H9 (cell line): ENCODE results near the gene NOL11. TPM values are rescaled to one million over a fixed set of nuclear protein-coding genes. Genes with fewer than 3 reads are reported as not detected.
"Not testable (repeated sequence)": the region's sequence is repeated elsewhere in the genome, so short reads cannot be mapped to it uniquely, and the experiment has no call there.

ENCODE experiments used
- DNase-seq: peaks from one replicate; pipeline ENCODE4 v3.0.0-alpha.2; 2017
- H2AFZ ChIP-seq: one replicate; pipeline ENCODE4 v1.6.1; 2013; ENCODE audit warnings: mild to moderate bottlenecking, low read length, control low read depth, moderate library complexity
- H2AK5ac ChIP-seq: 2 replicates; pipeline ENCODE4 v1.6.1; 2013; ENCODE audit warnings: low read length, control low read depth, mixed read lengths; ENCODE audit not compliant: insufficient read length
- H2BK120ac ChIP-seq: one replicate; pipeline ENCODE4 v1.6.1; 2013; ENCODE audit warnings: low read depth, mild to moderate bottlenecking, low read length, control low read depth, inconsistent platforms; ENCODE audit not compliant: poor library complexity, severe bottlenecking
- H2BK12ac ChIP-seq: 2 replicates; pipeline ENCODE4 v1.6.1; 2013; ENCODE audit warnings: low read length, control low read depth, mixed read lengths, low read depth; ENCODE audit not compliant: insufficient read length
- H2BK15ac ChIP-seq: 2 replicates; pipeline ENCODE4 v1.6.1; 2013; ENCODE audit warnings: low read depth, low read length, control low read depth
- H2BK20ac ChIP-seq: one replicate; pipeline ENCODE4 v1.6.1; 2013; ENCODE audit warnings: low read depth, mild to moderate bottlenecking, low read length, control low read depth, inconsistent platforms; ENCODE audit not compliant: poor library complexity, severe bottlenecking
- H2BK5ac ChIP-seq: 2 replicates; pipeline ENCODE4 v1.6.1; 2013; ENCODE audit warnings: low read length, control low read depth, mixed read lengths; ENCODE audit not compliant: insufficient read length
- H3K14ac ChIP-seq: 2 replicates; pipeline ENCODE4 v1.6.1; 2013; ENCODE audit warnings: low read length, control low read depth; ENCODE audit not compliant: insufficient read depth
- H3K18ac ChIP-seq: 2 replicates; pipeline ENCODE4 v1.6.1; 2013; ENCODE audit warnings: low read depth, mild to moderate bottlenecking, mixed read lengths, low read length, control low read depth; ENCODE audit not compliant: insufficient read length
- H3K23ac ChIP-seq: 2 replicates; pipeline ENCODE4 v1.6.1; 2013; ENCODE audit warnings: low read length, control low read depth, mixed read lengths, low read depth; ENCODE audit not compliant: insufficient read length
- H3K23me2 ChIP-seq: 2 replicates; pipeline ENCODE4 v1.6.1; 2013; ENCODE audit warnings: low read depth, mild to moderate bottlenecking, mixed read lengths, low read length, control low read depth; ENCODE audit not compliant: insufficient read length, poor library complexity, severe bottlenecking
- H3K27ac ChIP-seq: 2 replicates; pipeline ENCODE4 v1.5.1; 2013; ENCODE audit warnings: low read length, control low read depth, mixed read lengths, low read depth; ENCODE audit not compliant: insufficient read length
- H3K27me3 ChIP-seq: 2 replicates; pipeline ENCODE4 v1.6.1; 2013; ENCODE audit warnings: low read length, control low read depth, inconsistent platforms; ENCODE audit not compliant: insufficient read depth
- H3K4ac ChIP-seq: 2 replicates; pipeline ENCODE4 v1.6.1; 2013; ENCODE audit warnings: low read depth, mild to moderate bottlenecking, control low read depth, inconsistent platforms, low read length, moderate library complexity
- H3K4me1 ChIP-seq: 2 replicates; pipeline ENCODE4 v1.6.1; 2013; ENCODE audit warnings: low read length, control low read depth, inconsistent platforms; ENCODE audit not compliant: insufficient read depth
- H3K4me2 ChIP-seq: 2 replicates; pipeline ENCODE4 v1.6.1; 2013; ENCODE audit warnings: low read length, control low read depth, mixed read lengths; ENCODE audit not compliant: insufficient read length, insufficient read depth
- H3K56ac ChIP-seq: 2 replicates; pipeline ENCODE4 v1.6.1; 2013; ENCODE audit warnings: low read depth, mild to moderate bottlenecking, mixed read lengths, low read length, control low read depth; ENCODE audit not compliant: insufficient read length
- H3K79me1 ChIP-seq: 2 replicates; pipeline ENCODE4 v1.6.1; 2013; ENCODE audit warnings: low read depth, mild to moderate bottlenecking, moderate library complexity, low read length, control low read depth, inconsistent platforms; ENCODE audit not compliant: insufficient read depth, poor library complexity, severe bottlenecking
- H3K79me2 ChIP-seq: 2 replicates; pipeline ENCODE4 v1.6.1; 2013; ENCODE audit warnings: low read length, control low read depth, inconsistent platforms; ENCODE audit not compliant: insufficient read depth
- H3K9ac ChIP-seq: 2 replicates; pipeline ENCODE4 v1.6.1; 2013; ENCODE audit warnings: low read length, control low read depth, mixed read lengths; ENCODE audit not compliant: insufficient read length; ENCODE audit errors: extremely low read depth
- H3K9me3 ChIP-seq: one replicate; pipeline ENCODE4 v1.6.1; 2013; ENCODE audit warnings: low read depth, low read length, inconsistent platforms; ENCODE audit not compliant: control insufficient read depth
- H3T11ph ChIP-seq: one replicate; pipeline ENCODE4 v1.6.1; 2013; ENCODE audit warnings: mild to moderate bottlenecking, low read length, control low read depth, inconsistent platforms
- H4K20me1 ChIP-seq: one replicate; pipeline ENCODE4 v1.6.1; 2013; ENCODE audit not compliant: control insufficient read depth, insufficient read length, insufficient read depth
- H4K5ac ChIP-seq: 2 replicates; pipeline ENCODE4 v1.6.1; 2013; ENCODE audit warnings: low read depth, mild to moderate bottlenecking, mixed read lengths, low read length, control low read depth; ENCODE audit not compliant: insufficient read length
- H4K8ac ChIP-seq: replicated peaks from 2 replicates; pipeline ENCODE4 v1.6.1; 2013; ENCODE audit warnings: low read length, control low read depth, mixed read lengths, low read depth; ENCODE audit not compliant: insufficient read length
- H4K91ac ChIP-seq: 2 replicates; pipeline ENCODE4 v1.6.1; 2013; ENCODE audit warnings: low read depth, mild to moderate bottlenecking, moderate library complexity, mixed read lengths, low read length, control low read depth; ENCODE audit not compliant: insufficient read length
- H3K27ac Mint-ChIP-seq, 3 experiments: 2 replicates in 2 of 3; 3 replicates in 1 of 3; pipeline ENCODE4 v1.8.0; 2020 to 2021; ENCODE audit warnings: mixed read lengths in 3 of 3, mild to moderate bottlenecking in 1 of 3, moderate library complexity in 1 of 3
- H3K27me3 Mint-ChIP-seq: 2 replicates; pipeline ENCODE4 v1.8.0; 2021; ENCODE audit warnings: low read depth, mild to moderate bottlenecking, moderate library complexity, mixed read lengths
- H3K36me3 Mint-ChIP-seq, 3 experiments: 2 replicates in 2 of 3; 3 replicates in 1 of 3; pipeline ENCODE4 v1.8.0; 2020 to 2021; ENCODE audit warnings: low read depth in 3 of 3, mixed read lengths in 3 of 3; ENCODE audit not compliant: insufficient read depth in 1 of 3
- H3K4me1 Mint-ChIP-seq, 2 experiments: 2 replicates each; pipeline ENCODE4 v1.8.0; 2020; ENCODE audit warnings: mixed read lengths in 2 of 2
- H3K4me3 Mint-ChIP-seq, 2 experiments: 2 replicates in 1 of 2; 3 replicates in 1 of 2; pipeline ENCODE4 v1.8.0; 2020 to 2021; ENCODE audit warnings: mild to moderate bottlenecking in 2 of 2, mixed read lengths in 2 of 2, moderate library complexity in 1 of 2
- H3K9me3 Mint-ChIP-seq, 2 experiments: 2 replicates in 1 of 2; 3 replicates in 1 of 2; pipeline ENCODE4 v1.8.0; 2020; ENCODE audit warnings: mild to moderate bottlenecking in 2 of 2, mixed read lengths in 2 of 2, moderate library complexity in 1 of 2
- CTCF ChIP-seq: fragments of 200-600 bp; sonication (generic); conservative IDR thresholded peaks from 3 replicates; pipeline ENCODE4 v1.8.0; 2021; ENCODE audit warnings: antibody characterized with exemption, mild to moderate bottlenecking
- WGBS: extraction: QIAGEN DNeasy Blood & Tissue Kit; methylation state at CpG from one replicate; pipeline ENCODE4 v1.1.7; 2013; ENCODE audit warnings: missing lambda C conversion rate, low lambda C conversion rate, mixed read lengths; ENCODE audit not compliant: insufficient read length; ENCODE audit errors: extremely low coverage; 5-methylcytosine and 5-hydroxymethylcytosine counted together
- total RNA-seq: library from RNA; stranded (reverse); gene quantifications from 2 replicates; pipeline ENCODE4 v1.2.1, GENCODE V29; 2021

The NOL11 gene
- total RNA-seq, 1 experiment from 2014 or later = 114 TPM

- WGBS = no CpG with 5 or more reads among the region's 1 CpG
- TF ChIP-seq CTCF = no peak
- H3K36me3 Mint-ChIP-seq = no peaks in the 10 kb centered on the region
- no peak overlapping the region for H2BK20ac ChIP-seq
- H2AFZ ChIP-seq = no peak overlapping the region
- H2BK15ac ChIP-seq = no peak overlapping the region
- H3K23me2 ChIP-seq = no peaks in the 10 kb centered on the region
- H3K4ac ChIP-seq = no peak overlapping the region
- no peak overlapping the region for H3K4me2 ChIP-seq
- no peak overlapping the region for H3T11ph ChIP-seq
- H4K8ac ChIP-seq = no peak overlapping the region
- H3K27me3 Mint-ChIP-seq = no peaks in the 10 kb centered on the region
- H3K27me3 ChIP-seq = no peaks in the 10 kb centered on the region
- no peak overlapping the region for H3K4me3 Mint-ChIP-seq
- no peak overlapping the region for H3K9ac ChIP-seq
- H3K9me3 ChIP-seq = no peaks in the 10 kb centered on the region
- no peak overlapping the region for H2BK120ac ChIP-seq
- no peak overlapping the region for H3K23ac ChIP-seq
- H2BK12ac ChIP-seq = no peak overlapping the region
- H3K27ac ChIP-seq = no peak overlapping the region
- peaks cover 13 to 15% of the 10 kb centered on the region in 2 experiments for H3K4me1 Mint-ChIP-seq
- H3K9me3 Mint-ChIP-seq = no peaks in the 10 kb centered on the region
- no peak overlapping the region for H3K14ac ChIP-seq
- H2BK5ac ChIP-seq = no peak overlapping the region
- no peaks in the 10 kb centered on the region for H4K20me1 ChIP-seq
- H3K27ac Mint-ChIP-seq = no peak overlapping the region
- H3K79me2 ChIP-seq = no peaks in the 10 kb centered on the region
- H4K91ac ChIP-seq = no peak overlapping the region
- no peak overlapping the region for H2AK5ac ChIP-seq
- H3K4me1 ChIP-seq = 0 out of 2 replicates have a peak, but pooled peaks cover 2% of the 10 kb centered on the region
- no peak for DNase-seq
- no peaks in the 10 kb centered on the region for H3K79me1 ChIP-seq
- no peak overlapping the region for H3K18ac ChIP-seq
- H3K56ac ChIP-seq = no peak overlapping the region
- H4K5ac ChIP-seq = no peak overlapping the region
These were observed 17.0 kb upstream of the NOL11 start for GRCh38 chr17:67700725-67701119.

- no CpG with 5 or more reads among the region's 8 CpGs for WGBS
- H4K91ac ChIP-seq, H4K8ac ChIP-seq, H3K27me3 ChIP-seq, H2AK5ac ChIP-seq, H3K56ac ChIP-seq, H3K23me2 ChIP-seq, H3K27me3 Mint-ChIP-seq, H2BK12ac ChIP-seq, H4K20me1 ChIP-seq, H3K4me3 Mint-ChIP-seq, H2BK5ac ChIP-seq, H3K4me2 ChIP-seq, H2BK20ac ChIP-seq, H3K14ac ChIP-seq, H2BK15ac ChIP-seq, H3T11ph ChIP-seq, H3K18ac ChIP-seq, H3K9me3 Mint-ChIP-seq, H3K27ac Mint-ChIP-seq, H3K79me2 ChIP-seq, H3K23ac ChIP-seq, H3K9ac ChIP-seq, H2AFZ ChIP-seq, H3K4me1 ChIP-seq, H2BK120ac ChIP-seq, H3K27ac ChIP-seq, H3K9me3 ChIP-seq, H3K4ac ChIP-seq, H3K79me1 ChIP-seq, H3K36me3 Mint-ChIP-seq, H4K5ac ChIP-seq, DNase-seq: not testable (repeated sequence)
- peaks cover 10 to 11% of the 10 kb centered on the region in 2 experiments for H3K4me1 Mint-ChIP-seq
These were observed 14.9 kb upstream of the NOL11 start for GRCh38 chr17:67702861-67703260.
